Prostate gland (tissue), 2 donors: ENCODE measurements around the gene USP22. TPM values are rescaled to one million over a fixed set of nuclear protein-coding genes. Genes with fewer than 3 reads are reported as not detected.

Experiments
- DNase-seq: peaks from one replicate; pipeline ENCODE4 v3.0.0-alpha.2; 2019; ENCODE audit warnings: low spot score
- H3K27ac ChIP-seq, 2 donors: fragments of 200-600 bp; sonication (generic); 2 replicates each; pipeline ENCODE4 v1.5.1; 2017 to 2019
- H3K27me3 ChIP-seq: fragments of 200-600 bp; sonication (generic); replicated peaks from 2 replicates; pipeline ENCODE4 v1.5.1; 2019; ENCODE audit not compliant: insufficient read depth
- H3K36me3 ChIP-seq, 2 donors: fragments of 200-600 bp; sonication (generic); 1 replicate in 1 of 2; 2 replicates in 1 of 2; pipeline versions ENCODE4 v1.5.1 to v1.8.1; 2017 to 2019
- H3K4me1 ChIP-seq: fragments of 200-600 bp; sonication (generic); replicated peaks from 2 replicates; pipeline ENCODE4 v1.5.1; 2019
- H3K4me3 ChIP-seq, 2 donors: fragments of 200-600 bp; sonication (generic); 2 replicates each; pipeline ENCODE4 v1.5.1; 2017 to 2019
- H3K9me3 ChIP-seq: fragments of 200-600 bp; sonication (generic); 2 replicates; pipeline ENCODE4 v1.5.1; 2017
- POLR2A ChIP-seq: fragments of 450-650 bp; IDR thresholded peaks from one replicate; pipeline ENCODE4 v1.6.1; 2016; ENCODE audit warnings: antibody characterized with exemption, mild to moderate bottlenecking
- POLR2AphosphoS5 ChIP-seq: sonication (generic); formaldehyde crosslinking; IDR thresholded peaks from one replicate; pipeline ENCODE4 v1.6.1; 2017; ENCODE audit warnings: antibody characterized with exemption
- WGBS: methylation state at CpG from one replicate; pipeline ENCODE4 v1.1.5; 2018; 5-methylcytosine and 5-hydroxymethylcytosine counted together
- intact Hi-C: fragments of 100-400 bp; cut with DNase I; formaldehyde crosslinking; loops from one replicate; pipeline ENCODE4 v1.14.2; 2022
- total RNA-seq, 2 donors: library from RNA; depleted of rRNA; stranded (reverse); fragments of >200 nt; gene quantifications; one replicate each; pipeline ENCODE4 v1.1.0, GENCODE V29; 2016
- TF ChIP-seq, protein P1 (sequence below), 4 experiments: fragments of 200-600 bp in 2 of 4; fragments of 450-650 bp in 2 of 4; sonication (generic) in 2 of 4; IDR thresholded peaks; 1 replicate in 3 of 4; 2 replicates in 1 of 4; pipeline ENCODE4 v1.5.1; 2016 to 2019; ENCODE audit warnings: antibody characterized with exemption in 4 of 4, mild to moderate bottlenecking in 2 of 4, moderate library complexity in 2 of 4

USP22 gene
- 100 to 1,000 TPM; 133 to 242 TPM for total RNA-seq

DNA sequence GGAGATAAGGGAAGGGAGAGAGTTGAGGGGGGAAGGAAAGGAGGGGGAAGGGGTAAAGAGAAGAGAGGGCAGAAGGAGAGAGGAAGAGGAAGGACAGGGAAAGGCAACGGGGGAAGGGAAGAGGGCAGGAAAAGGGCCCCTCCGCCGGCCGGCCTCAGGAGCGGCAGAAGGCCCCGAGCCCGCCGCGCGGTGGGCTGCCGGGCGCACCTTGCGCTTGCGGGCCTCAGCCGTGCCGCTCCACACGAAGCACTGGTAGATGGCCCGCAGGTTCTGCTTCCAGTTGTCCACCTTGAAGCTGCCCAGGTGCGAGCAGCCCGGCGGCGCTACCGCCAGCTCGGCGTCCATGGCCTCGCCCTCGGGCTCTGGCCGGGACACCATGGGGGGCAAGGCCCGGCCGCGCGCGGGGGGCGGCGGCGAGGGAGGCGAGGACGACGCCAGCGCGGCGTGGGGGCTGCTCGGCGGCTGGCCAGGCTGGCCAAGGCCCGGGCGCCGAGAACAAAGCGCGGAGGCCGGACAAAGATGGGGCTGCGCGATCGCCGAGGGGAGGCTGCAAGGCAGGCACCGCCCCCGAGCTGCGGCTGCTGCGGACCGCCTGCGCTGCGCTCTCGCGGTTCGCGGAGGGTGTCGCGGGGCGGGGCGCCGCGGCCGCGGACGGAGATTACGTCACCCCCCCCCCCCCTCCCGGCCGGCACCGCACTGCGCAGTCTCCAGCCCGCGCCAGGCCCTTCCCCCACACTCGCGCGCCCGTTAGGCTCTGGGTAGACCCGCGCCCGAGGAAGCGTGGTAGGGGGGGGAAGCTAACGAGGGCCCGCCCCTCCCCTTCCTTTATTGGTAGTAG lies at the start of gene USP22:
Gene USP22, minus strand, starts transcription at position 554 of the 838 bp plus-strand sequence. Its CDS starts 176 bp downstream, at position 378.
- TF ChIP-seq, protein P1, sequence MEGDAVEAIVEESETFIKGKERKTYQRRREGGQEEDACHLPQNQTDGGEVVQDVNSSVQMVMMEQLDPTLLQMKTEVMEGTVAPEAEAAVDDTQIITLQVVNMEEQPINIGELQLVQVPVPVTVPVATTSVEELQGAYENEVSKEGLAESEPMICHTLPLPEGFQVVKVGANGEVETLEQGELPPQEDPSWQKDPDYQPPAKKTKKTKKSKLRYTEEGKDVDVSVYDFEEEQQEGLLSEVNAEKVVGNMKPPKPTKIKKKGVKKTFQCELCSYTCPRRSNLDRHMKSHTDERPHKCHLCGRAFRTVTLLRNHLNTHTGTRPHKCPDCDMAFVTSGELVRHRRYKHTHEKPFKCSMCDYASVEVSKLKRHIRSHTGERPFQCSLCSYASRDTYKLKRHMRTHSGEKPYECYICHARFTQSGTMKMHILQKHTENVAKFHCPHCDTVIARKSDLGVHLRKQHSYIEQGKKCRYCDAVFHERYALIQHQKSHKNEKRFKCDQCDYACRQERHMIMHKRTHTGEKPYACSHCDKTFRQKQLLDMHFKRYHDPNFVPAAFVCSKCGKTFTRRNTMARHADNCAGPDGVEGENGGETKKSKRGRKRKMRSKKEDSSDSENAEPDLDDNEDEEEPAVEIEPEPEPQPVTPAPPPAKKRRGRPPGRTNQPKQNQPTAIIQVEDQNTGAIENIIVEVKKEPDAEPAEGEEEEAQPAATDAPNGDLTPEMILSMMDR (IDR thresholded peaks at IDR 0.05) = peak in 1 of 4 experiments; percentile 10
- TF ChIP-seq POLR2AphosphoS5 (no peak), POLR2A (peak; percentile 87)
- Histone ChIP-seq H3K9me3 (no peaks in the 10 kb centered on the region), H3K27ac (peak within 1 kb of the TSS; percentile 100), H3K4me3 (peak within 1 kb of the TSS; percentile 99 to 100), H3K4me1 (no peaks in the 10 kb centered on the region), H3K27me3 (no peaks in the 10 kb centered on the region), H3K36me3 (no peaks in the 10 kb centered on the region)
- DNase-seq = peak; percentile 13
- WGBS = under 1% methylated on average over 58 of the region's 91 CpGs
- intact Hi-C loops = loop anchor here (5.0 kb wide), 2 partner anchors 40 to 80 kb away; no protein-coding TSS in a partner anchor

DNA sequence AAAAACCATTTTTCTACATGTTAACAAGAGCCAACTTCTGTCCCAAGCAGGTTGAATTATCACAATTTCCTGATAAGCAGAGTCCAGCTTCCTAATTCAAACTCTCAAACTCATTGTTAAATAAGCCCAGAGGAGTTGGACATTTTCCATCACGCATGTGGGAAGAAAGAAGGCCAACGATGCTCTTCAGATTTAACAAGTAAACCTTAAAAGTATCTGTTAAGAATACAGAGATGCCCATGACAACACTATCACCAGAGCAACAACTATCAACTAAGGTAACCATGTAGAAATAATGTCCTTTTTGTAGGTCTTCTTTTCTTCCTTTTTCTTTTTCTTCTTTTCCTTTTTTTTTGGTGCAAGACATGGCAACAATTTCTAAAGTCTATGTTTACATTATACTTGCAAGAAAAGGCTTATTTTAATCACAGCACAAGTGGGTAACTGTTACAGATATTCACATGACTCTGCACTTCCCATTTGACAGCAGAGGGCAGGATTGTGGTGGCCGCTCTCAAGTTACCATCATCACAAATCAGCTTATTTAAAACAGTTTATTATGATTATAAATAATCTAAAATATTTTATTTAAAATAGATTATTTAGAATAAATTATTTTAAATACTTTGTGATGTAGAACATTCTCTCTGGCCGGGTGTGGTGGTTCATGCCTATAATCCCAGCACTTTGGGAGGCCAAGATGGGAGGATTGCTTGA lies 48.2 kb upstream of the USP22 start:
- Histone ChIP-seq H3K4me3 (no peak overlapping the region), H3K36me3 (no peaks in the 10 kb centered on the region), H3K4me1 (no peaks in the 10 kb centered on the region), H3K9me3 (no peaks in the 10 kb centered on the region), H3K27ac (no peak overlapping the region), H3K27me3 (no peaks in the 10 kb centered on the region)
- DNase-seq = no peak
- no peak for TF ChIP-seq POLR2AphosphoS5
- TF ChIP-seq POLR2A = no peak
- TF ChIP-seq, protein P1 (IDR thresholded peaks at IDR 0.05) = no peak
- intact Hi-C loops = no loop called here
- 63% methylated on average over 4 of the region's 4 CpGs for WGBS

DNA sequence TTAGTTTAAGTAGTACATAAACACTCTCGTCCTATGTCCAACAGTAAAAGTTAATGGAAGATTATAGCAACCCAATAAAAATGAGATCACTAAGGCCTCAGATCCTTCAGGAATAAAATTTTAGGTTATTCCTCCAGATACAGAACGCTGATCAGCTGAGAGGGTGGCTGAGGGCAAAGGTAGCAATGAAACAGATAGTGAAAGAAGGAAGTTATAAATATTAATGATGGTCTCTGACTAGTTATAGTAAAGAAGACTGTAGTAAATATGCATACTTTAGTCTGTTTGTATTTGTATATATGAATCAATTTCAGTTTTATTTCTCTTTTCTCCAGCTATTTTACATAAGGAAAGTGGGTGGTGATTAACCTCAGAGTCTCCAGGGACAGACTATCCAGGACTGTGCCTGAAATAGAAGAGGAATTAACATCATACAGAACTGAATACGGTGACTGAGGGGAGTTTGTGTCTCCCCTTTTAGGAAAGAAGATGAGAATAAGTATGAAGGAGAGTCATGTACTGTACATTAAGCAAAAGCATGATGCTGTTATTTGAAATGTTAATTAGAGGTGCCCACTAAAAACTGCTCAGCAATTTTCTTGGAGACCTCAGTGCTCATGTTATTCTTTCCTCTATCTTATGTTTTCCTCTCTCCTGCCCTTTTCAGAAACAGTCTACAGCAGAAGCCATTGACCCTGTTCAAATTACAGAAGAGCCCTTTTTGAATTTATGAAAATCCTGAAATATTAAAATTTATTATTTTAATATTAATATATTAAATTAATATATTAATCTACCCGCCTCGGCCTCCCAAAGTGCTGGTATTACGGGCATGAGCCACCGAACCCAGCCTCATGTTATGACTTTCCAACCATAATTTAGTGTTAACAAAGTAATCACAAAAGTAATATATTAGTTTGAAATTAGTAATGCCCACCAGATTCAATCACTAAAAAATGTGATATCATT lies 47.4 kb upstream of the USP22 start:
- WGBS = 82% methylated on average over 7 of the region's 7 CpGs
- no peaks in the 10 kb centered on the region for H3K27me3 ChIP-seq
- intact Hi-C loops = no loop called here
- no peak overlapping the region for H3K4me3 ChIP-seq
- no peaks in the 10 kb centered on the region for H3K4me1 ChIP-seq
- no peak for DNase-seq
- H3K36me3 ChIP-seq = no peaks in the 10 kb centered on the region
- no peak for TF ChIP-seq POLR2AphosphoS5
- TF ChIP-seq POLR2A = no peak
- TF ChIP-seq, protein P1 (IDR thresholded peaks at IDR 0.05) = no peak
- no peaks in the 10 kb centered on the region for H3K9me3 ChIP-seq
- H3K27ac ChIP-seq = no peak overlapping the region

DNA sequence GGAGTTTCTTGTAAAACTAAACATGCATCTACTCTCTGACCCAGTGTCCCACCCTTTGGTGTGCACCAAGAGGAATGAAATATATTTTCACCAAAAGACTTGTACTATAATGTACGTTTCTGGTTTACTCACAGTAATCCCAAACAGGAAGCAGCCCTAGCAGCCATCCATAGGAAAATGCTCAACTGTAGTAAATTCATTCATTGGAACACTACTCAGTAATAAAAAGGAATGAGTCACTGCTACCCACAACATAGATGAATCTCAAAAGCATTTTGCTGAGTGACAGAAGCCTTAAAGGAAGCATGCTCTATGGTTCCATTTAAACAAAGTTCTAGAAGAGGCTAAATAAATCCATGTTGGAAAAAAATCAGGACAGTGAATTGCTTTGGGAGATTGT lies 46.3 kb upstream of the USP22 start:
- TF ChIP-seq, protein P1 (IDR thresholded peaks at IDR 0.05) = no peak
- TF ChIP-seq POLR2A = no peak
- TF ChIP-seq POLR2AphosphoS5 = no peak
- H3K9me3 ChIP-seq = no peaks in the 10 kb centered on the region

More for the DNA sequence above, 46.3 kb upstream of the USP22 start:
- no peak for DNase-seq
- 60% methylated on average over 1 of the region's 1 CpG for WGBS
- H3K4me1 ChIP-seq = no peaks in the 10 kb centered on the region
- no peak overlapping the region for H3K27ac ChIP-seq
- H3K36me3 ChIP-seq = no peaks in the 10 kb centered on the region
- H3K27me3 ChIP-seq = no peaks in the 10 kb centered on the region
- H3K4me3 ChIP-seq = no peak overlapping the region
- intact Hi-C loops = no loop called here
